GM23338 (cell line): ENCODE data around the gene WDR26. TPM values are rescaled to one million over a fixed set of nuclear protein-coding genes. Genes with fewer than 3 reads are reported as not detected.

ENCODE experiments used
- ATAC-seq: fragments of 200-7000 bp; cut with Tn5 transposase; 3 replicates; pipeline ENCODE4 v1.9.1; 2020
- DNase-seq: peaks from one replicate; pipeline ENCODE4 v3.0.0-alpha.2; 2015; ENCODE audit warnings: low spot score
- H2AFZ ChIP-seq: fragments of 200-600 bp; sonication (generic); 2 replicates; pipeline ENCODE4 v1.8.0; 2016; ENCODE audit warnings: antibody characterized with exemption, mild to moderate bottlenecking, moderate library complexity
- H3F3A ChIP-seq: fragments of 200-600 bp; sonication (generic); replicated peaks from 2 replicates; pipeline ENCODE4 v1.8.0; 2017; ENCODE audit warnings: antibody characterized with exemption, mixed run types, low read depth
- H3K27ac ChIP-seq: fragments of 200-600 bp; sonication (generic); 2 replicates; pipeline ENCODE4 v1.6.1; 2016; ENCODE audit warnings: low read depth
- H3K27me3 ChIP-seq: fragments of 200-600 bp; sonication (generic); 2 replicates; pipeline ENCODE4 v1.8.0; 2016; ENCODE audit warnings: mild to moderate bottlenecking, mixed run types, moderate library complexity; ENCODE audit not compliant: insufficient read depth
- H3K36me3 ChIP-seq: fragments of 200-600 bp; sonication (generic); 2 replicates; pipeline ENCODE4 v1.8.0; 2016; ENCODE audit warnings: mild to moderate bottlenecking; ENCODE audit not compliant: insufficient read depth
- H3K4me1 ChIP-seq: fragments of 200-600 bp; sonication (generic); 2 replicates; pipeline ENCODE4 v1.8.0; 2016; ENCODE audit warnings: mild to moderate bottlenecking, moderate library complexity; ENCODE audit not compliant: insufficient read depth
- H3K4me2 ChIP-seq: fragments of 200-600 bp; sonication (generic); 2 replicates; pipeline ENCODE4 v1.7.1; 2017; ENCODE audit warnings: mixed run types
- H3K4me3 ChIP-seq: fragments of 200-600 bp; sonication (generic); 2 replicates; pipeline ENCODE4 v1.6.1; 2016; ENCODE audit warnings: mixed run types
- H3K79me2 ChIP-seq: fragments of 200-600 bp; sonication (generic); replicated peaks from 2 replicates; pipeline ENCODE4 v1.8.0; 2017; ENCODE audit warnings: mild to moderate bottlenecking; ENCODE audit not compliant: insufficient read depth
- H3K9me2 ChIP-seq: fragments of 200-600 bp; sonication (generic); 2 replicates; pipeline ENCODE4 v1.8.0; 2017; ENCODE audit not compliant: insufficient read depth
- H4K20me1 ChIP-seq: fragments of 200-600 bp; sonication (generic); replicated peaks from 2 replicates; pipeline ENCODE4 v1.8.0; 2017; ENCODE audit warnings: mild to moderate bottlenecking; ENCODE audit not compliant: insufficient read depth
- H3K27ac Mint-ChIP-seq: 2 replicates; pipeline ENCODE4 v1.8.0; 2020; ENCODE audit warnings: inconsistent platforms, mild to moderate bottlenecking, moderate library complexity, mixed read lengths
- H3K27me3 Mint-ChIP-seq: 3 replicates; pipeline ENCODE4 v1.8.0; 2022; ENCODE audit warnings: low read depth, mild to moderate bottlenecking, moderate library complexity, mixed read lengths, inconsistent platforms; ENCODE audit not compliant: insufficient read depth, poor library complexity
- H3K36me3 Mint-ChIP-seq: 3 replicates; pipeline ENCODE4 v1.8.0; 2021; ENCODE audit warnings: low read depth, mild to moderate bottlenecking, inconsistent platforms, moderate library complexity, mixed read lengths
- H3K4me1 Mint-ChIP-seq: 3 replicates; pipeline ENCODE4 v1.8.0; 2020; ENCODE audit warnings: mild to moderate bottlenecking, inconsistent platforms, mixed read lengths
- H3K4me3 Mint-ChIP-seq: 3 replicates; pipeline ENCODE4 v1.8.0; 2021; ENCODE audit warnings: moderate library complexity, mild to moderate bottlenecking, inconsistent platforms, mixed read lengths
- H3K9me3 Mint-ChIP-seq: 3 replicates; pipeline ENCODE4 v1.8.0; 2020; ENCODE audit warnings: moderate library complexity, mild to moderate bottlenecking, inconsistent platforms, mixed read lengths
- CTCF ChIP-seq, 2 experiments: fragments of 200-600 bp in 1 of 2; sonication (generic) in 1 of 2; conservative IDR thresholded peaks; 2 replicates each; pipeline versions ENCODE4 v1.5.1 to v1.6.1; 2016 to 2017; ENCODE audit warnings: antibody characterized with exemption in 2 of 2, low read depth in 2 of 2, mild to moderate bottlenecking in 2 of 2, moderate library complexity in 1 of 2
- ETS1 ChIP-seq: IDR thresholded peaks from 2 replicates; pipeline ENCODE4 v1.6.1; 2016; ENCODE audit warnings: antibody characterized with exemption
- EZH2 ChIP-seq: fragments of 200-600 bp; sonication (generic); IDR thresholded peaks from one replicate; pipeline ENCODE4 v1.8.0; 2017; ENCODE audit warnings: antibody characterized with exemption, mild to moderate bottlenecking, low read depth; ENCODE audit not compliant: unreplicated experiment
- EZH2phosphoT487 ChIP-seq: fragments of 200-600 bp; sonication (generic); IDR thresholded peaks from one replicate; pipeline ENCODE4 v1.8.1; 2018; ENCODE audit warnings: antibody characterized with exemption; ENCODE audit not compliant: unreplicated experiment
- POLR2AphosphoS5 ChIP-seq: IDR thresholded peaks from 2 replicates; pipeline ENCODE4 v1.6.1; 2016; ENCODE audit warnings: antibody characterized with exemption, low read depth
- STAT1 ChIP-seq: IDR thresholded peaks from one replicate; pipeline ENCODE4 v1.6.1; 2016; ENCODE audit warnings: antibody characterized with exemption; ENCODE audit not compliant: unreplicated experiment
- ZNF114 ChIP-seq: fragments of 250-450 bp; sonication (Bioruptor Pico); IDR thresholded peaks from 2 replicates; pipeline ENCODE4 v1.5.0; 2020; ENCODE audit warnings: mild to moderate bottlenecking, moderate library complexity
- ZNF462 ChIP-seq: fragments of 250-450 bp; sonication (Bioruptor Pico); IDR thresholded peaks from 2 replicates; pipeline ENCODE4 v1.5.0; 2020; ENCODE audit warnings: mild to moderate bottlenecking, moderate library complexity
- polyA plus RNA-seq: library from polyadenylated mRNA; unstranded; fragments of >200 nt; fragmentation: Nextera tagmentation; extraction: Ambion mirVana; gene quantifications from 2 replicates; pipeline ENCODE4 v1.2.1, GENCODE V29; 2016
- total RNA-seq: library from RNA; depleted of rRNA; stranded (reverse); fragments of >200 nt; shearing (Covaris generic); gene quantifications from 2 replicates; pipeline ENCODE4 v1.2.3, GENCODE V29; 2014

WDR26 gene
- total and polyA plus RNA-seq, 2 experiments from 2014 or later = 16.9 to 74.6 TPM

GRCh38 chr1:224456637-224456953 lies 22.0 kb upstream of the WDR26 start (continued):
- TF ChIP-seq CTCF (conservative IDR thresholded peaks at IDR 0.05; ENCODE audit: low read depth in 2 of 2) = no peak
- no peak for TF ChIP-seq ZNF114 (CRISPR knock-in tag)
- TF ChIP-seq POLR2AphosphoS5 = no peak
- TF ChIP-seq EZH2 = no peak
- no peak for TF ChIP-seq ZNF462 (CRISPR knock-in tag)
- no peak for TF ChIP-seq STAT1
- no peak for TF ChIP-seq EZH2phosphoT487

- no peaks in the 10 kb centered on the region for H3K9me3 Mint-ChIP-seq
- Histone ChIP-seq H3K9me2 (no peaks in the 10 kb centered on the region), H3K79me2 (0 out of 2 replicates have a peak, but pooled peaks cover 3% of the 10 kb centered on the region), H3K27me3 (no peaks in the 10 kb centered on the region), H3K27ac (no peak overlapping the region; the same call in 1 of the 2 replicates), H3K4me2 (no peak overlapping the region), H4K20me1 (peaks cover 4% of the 10 kb centered on the region; the same call in 1 of the 2 replicates), H2AFZ (no peak overlapping the region), H3K4me1 (peaks cover 12% of the 10 kb centered on the region), H3K4me3 (no peak overlapping the region), H3K36me3 (no peaks in the 10 kb centered on the region), H3F3A (0 out of 2 replicates have a peak, but pooled peaks cover 5% of the 10 kb centered on the region)
- no peak overlapping the region for H3K4me3 Mint-ChIP-seq
- H3K27ac Mint-ChIP-seq = no peak overlapping the region
- H3K4me1 Mint-ChIP-seq = peaks cover 22% of the 10 kb centered on the region
- H3K27me3 Mint-ChIP-seq = peaks cover 9% of the 10 kb centered on the region
- no peaks in the 10 kb centered on the region for H3K36me3 Mint-ChIP-seq
- no peak for DNase-seq
- ATAC-seq = no peak; the same call in 2 of the 3 replicates
- no peak for TF ChIP-seq CTCF (conservative IDR thresholded peaks at IDR 0.05; ENCODE audit: low read depth in 2 of 2)
- no peak for TF ChIP-seq EZH2phosphoT487
- no peak for TF ChIP-seq ETS1
Observed at GRCh38 chr1:224454402-224455055, 19.9 kb upstream of the WDR26 start.
